ENCODE data around the gene SYNDIG1L.
A peak's percentile ranks its signal among the peaks of the same experiment; 100 is the strongest.
"Not testable (repeated sequence)": the region's sequence is repeated elsewhere in the genome, so short reads cannot be mapped to it uniquely, and the experiment has no call there.

SYNDIG1L gene

GRCh38 chr14:74402401-74403251 lies 23.4 kb downstream of the SYNDIG1L start:
- DNase-seq (ENCODE audit: low read depth) = no peak

DNA sequence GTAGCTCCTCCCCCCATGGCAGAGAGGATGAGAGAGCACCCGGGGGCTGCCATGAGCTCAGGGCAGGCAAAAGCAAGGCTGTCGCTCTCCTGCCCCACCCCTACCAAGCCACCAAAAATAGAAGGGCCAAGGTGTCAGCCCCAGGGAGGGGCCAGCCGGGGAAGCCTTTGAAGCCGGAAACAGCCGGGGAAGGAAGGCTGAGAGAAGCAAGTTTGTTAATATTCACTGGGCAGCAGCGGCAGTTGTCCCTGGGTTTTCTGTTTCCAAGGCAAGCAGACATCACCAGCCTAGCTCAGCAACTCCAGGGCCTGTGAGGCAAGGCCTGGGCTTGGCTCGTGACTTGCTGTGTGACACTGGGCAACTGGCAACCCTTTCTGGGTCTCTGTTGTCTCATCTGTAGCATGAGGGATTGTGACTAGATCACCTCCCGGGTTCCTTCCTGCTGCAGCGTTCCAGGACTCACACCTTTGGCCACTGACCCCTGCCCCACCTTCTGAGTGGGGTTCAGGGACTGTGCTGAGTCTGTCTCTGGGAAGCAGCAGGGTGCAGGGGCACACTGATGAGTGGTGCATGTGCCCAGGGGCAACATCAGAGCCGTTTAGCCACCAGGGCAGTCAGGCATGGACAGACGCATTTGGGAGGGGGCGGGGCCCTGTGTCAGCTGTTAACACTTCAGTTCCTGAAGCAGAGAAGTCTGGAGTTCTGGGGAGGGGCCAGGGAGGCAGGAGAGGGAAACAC lies 24.3 kb downstream of the SYNDIG1L start:
- DNase-seq (ENCODE audit: low read depth) = no peak

GRCh38 chr14:74400919-74401503 lies 25.0 kb downstream of the SYNDIG1L start:
- DNase-seq (ENCODE audit: low read depth) = no peak

DNA sequence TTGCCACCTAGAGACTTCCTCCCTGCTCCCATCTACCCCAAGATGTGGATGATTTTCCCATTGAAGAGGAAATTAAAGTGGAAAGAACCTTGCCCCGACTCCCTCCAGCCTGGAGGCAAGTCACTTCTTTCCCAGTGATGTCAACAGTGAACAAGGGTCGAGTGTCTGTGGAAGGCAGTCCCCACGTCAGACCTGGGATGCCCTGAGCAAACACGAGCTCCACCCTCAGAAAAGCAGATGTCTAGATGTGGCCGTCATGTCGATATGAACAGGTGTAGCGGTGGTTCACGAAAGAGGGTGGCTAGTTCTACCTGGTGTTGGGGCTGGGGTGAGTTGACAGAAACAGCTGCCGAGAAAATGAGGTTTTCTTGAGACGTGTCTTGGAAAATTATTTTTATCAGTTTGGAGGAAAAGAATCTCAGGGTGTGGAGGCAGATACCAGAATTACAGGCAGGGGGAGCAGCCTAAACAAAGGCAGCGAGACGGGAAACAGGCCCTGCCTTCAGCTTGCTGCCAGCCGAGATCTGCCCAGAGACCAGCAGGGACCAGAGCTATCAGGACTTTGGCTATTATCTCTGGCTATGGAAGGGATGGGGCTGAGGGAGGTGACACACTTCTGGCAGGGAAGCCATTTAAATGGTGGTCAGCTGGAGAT lies 25.9 kb downstream of the SYNDIG1L start:
- DNase-seq (ENCODE audit: low read depth) = no peak

- no peak for DNase-seq (ENCODE audit: low read depth)
These were observed 30.9 kb downstream of the SYNDIG1L start for GRCh38 chr14:74395094-74395493.

GRCh38 chr14:74394549-74394948 lies 31.5 kb downstream of the SYNDIG1L start:
- no peak for DNase-seq (ENCODE audit: low read depth)

GRCh38 chr14:74392616-74393570 lies 33.1 kb downstream of the SYNDIG1L start:
- no peak for DNase-seq (ENCODE audit: low read depth)

DNA sequence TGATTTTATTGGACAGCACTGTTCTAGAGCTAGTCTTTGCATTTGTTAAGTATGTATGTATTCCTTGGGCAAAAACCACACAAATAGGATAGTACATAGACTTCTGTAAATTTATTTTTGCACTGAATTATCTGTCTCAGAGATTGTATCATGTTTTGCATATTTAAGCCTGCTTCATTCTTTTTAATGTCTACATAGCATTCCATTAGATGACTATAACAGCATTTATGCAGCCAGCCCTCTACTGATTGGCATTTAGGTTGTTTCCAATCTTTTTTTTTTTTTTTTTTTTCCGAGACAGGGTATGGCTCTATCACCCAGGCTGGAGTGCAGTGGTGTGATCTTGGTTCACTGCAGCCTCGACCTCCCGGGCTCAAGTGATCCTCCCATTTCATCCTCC lies 34.5 kb downstream of the SYNDIG1L start:
- no peak for DNase-seq (ENCODE audit: low read depth)

GRCh38 chr14:74390505-74390904 lies 35.5 kb downstream of the SYNDIG1L start:
- DNase-seq (ENCODE audit: low read depth) = not testable (repeated sequence)

- DNase-seq (ENCODE audit: low read depth) = no peak
These were observed 36.0 kb downstream of the SYNDIG1L start for GRCh38 chr14:74389980-74390379.

GRCh38 chr14:74382231-74382630 lies 43.8 kb downstream of the SYNDIG1L start:
- DNase-seq (ENCODE audit: low read depth) = no peak

- DNase-seq (ENCODE audit: low read depth) = not testable (repeated sequence)
These were observed 44.4 kb downstream of the SYNDIG1L start for GRCh38 chr14:74381571-74381970.

GRCh38 chr14:74380845-74381244 lies 45.2 kb downstream of the SYNDIG1L start:
- no peak for DNase-seq (ENCODE audit: low read depth)

DNA sequence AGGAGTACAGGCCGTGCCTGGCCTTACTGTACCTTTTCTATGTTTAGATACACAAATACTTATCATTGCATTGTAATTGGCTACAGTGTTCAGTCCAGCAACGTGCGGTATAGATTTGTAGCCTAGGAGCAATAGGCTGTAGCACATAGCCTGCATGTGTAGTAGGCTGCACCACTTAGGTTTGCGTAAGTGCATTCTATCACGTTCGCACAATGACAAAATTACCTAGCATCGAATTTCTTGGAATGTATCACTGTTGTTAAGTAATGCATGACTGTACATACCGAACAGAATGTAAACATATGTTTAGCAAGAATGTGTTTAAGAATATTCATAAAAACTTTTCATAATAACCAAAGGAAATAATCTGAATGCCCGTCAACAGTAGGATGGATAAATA lies 45.8 kb downstream of the SYNDIG1L start:
- DNase-seq (ENCODE audit: low read depth) = no peak

DNA sequence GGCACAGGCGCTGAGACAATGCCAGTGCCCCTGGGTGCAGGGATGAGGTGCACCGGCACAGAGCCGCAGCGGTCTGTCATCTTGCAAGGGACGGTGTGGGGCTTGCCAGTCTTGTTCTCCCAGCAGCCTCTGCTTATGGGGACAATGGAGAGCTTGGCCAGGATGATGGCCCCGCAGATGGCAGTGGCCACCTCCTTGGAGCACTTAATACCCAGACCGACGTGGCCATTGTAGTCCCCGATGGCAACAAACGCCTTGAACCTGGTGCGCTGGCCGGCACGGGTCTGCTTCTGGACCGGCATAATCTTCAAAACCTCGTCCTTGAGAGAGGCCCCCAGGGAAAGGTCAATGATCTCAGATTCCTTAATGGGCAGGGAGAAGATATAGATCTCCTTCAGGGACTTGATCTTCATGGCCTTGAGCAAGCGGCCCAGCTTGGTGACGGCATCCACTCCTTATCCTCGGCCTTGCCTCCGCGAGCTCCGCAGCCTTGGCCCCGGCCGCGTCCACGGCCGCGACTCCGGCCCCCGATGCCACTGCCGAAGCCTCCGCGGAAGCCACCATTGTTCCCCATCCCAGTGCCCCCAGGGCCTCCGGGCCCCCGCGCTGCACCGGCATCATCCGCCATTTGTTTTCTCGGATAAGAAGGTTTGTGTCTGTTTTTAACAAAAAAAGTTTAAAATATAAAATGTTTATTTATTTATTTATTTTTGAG lies 47.9 kb downstream of the SYNDIG1L start:
- no peak for DNase-seq (ENCODE audit: low read depth)

GRCh38 chr14:74368441-74368840 lies 57.6 kb downstream of the SYNDIG1L start:
- no peak for DNase-seq (ENCODE audit: low read depth)

DNA sequence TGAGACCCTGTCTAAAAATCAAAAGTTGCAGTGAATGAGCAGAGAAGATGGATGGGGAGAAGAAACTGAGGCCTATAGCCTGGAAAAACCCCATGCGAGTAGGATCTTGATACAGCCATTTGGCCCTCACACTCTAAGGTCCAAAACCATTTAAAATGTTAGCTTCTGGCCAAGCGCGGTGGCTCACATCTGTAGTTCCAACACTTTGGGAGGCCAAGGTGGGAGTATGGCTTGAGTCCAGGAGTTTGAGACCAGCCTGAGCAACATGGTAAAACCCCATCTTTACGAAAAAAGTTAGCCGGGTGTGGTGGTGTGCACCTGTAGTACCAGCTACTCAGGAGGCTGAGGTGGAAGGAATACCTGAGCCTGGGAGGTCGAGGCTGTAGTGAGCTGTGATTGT lies 58.0 kb downstream of the SYNDIG1L start:
- DNase-seq (ENCODE audit: low read depth) = no peak

GRCh38 chr14:74364271-74364880 lies 61.6 kb downstream of the SYNDIG1L start:
- DNase-seq (ENCODE audit: low read depth) = no peak

DNA sequence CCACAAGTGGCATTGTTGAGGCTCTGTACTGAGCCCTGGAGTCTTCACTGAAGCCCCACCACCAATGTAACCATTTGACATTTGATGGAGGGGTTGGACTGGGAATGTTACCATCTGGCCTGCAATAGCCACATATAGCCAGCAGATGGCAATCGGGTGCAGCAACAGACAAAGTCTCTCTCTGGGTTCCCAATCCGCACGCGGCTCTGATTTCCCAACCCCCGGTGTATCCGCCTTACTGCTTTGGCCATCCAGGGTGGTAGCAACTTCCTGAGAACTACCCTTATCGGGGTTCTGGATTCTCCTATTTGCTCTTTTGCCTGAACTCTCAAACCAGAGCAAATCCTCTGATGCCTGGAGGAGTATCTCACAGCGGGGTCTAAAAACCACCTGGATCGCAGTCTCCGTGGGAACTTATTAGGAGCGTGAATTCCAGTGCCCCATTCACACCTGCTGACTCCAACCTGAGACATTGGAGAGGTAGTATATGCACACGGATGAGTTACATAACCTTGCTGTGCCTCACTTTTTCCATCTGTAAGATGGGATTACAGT lies 63.6 kb downstream of the SYNDIG1L start:
- peak; percentile 49 for DNase-seq (ENCODE audit: low read depth)

GRCh38 chr14:74360163-74360562 lies 65.8 kb downstream of the SYNDIG1L start:
- DNase-seq (ENCODE audit: low read depth) = no peak

Data from fibroblast of the conjunctiva (primary cell).